Brain microvascular endothelial cell (primary cell): ENCODE results near the gene MYO16.

Experiments
- DNase-seq: peaks from one replicate; pipeline ENCODE4 v3.0.0-alpha.2; 2020
- H3K27ac ChIP-seq: fragments of 250-450 bp; sonication (Bioruptor Pico); 2 replicates; pipeline ENCODE4 v1.5.1; 2020; ENCODE audit warnings: mild to moderate bottlenecking, moderate library complexity
- H3K27me3 ChIP-seq: fragments of 250-450 bp; sonication (Bioruptor Pico); replicated peaks from 2 replicates; pipeline ENCODE4 v1.5.1; 2020; ENCODE audit warnings: mild to moderate bottlenecking
- H3K36me3 ChIP-seq: fragments of 250-450 bp; sonication (Bioruptor Pico); replicated peaks from 2 replicates; pipeline ENCODE4 v1.5.1; 2020; ENCODE audit warnings: mild to moderate bottlenecking
- H3K4me3 ChIP-seq: 2 replicates; pipeline ENCODE4 v1.5.1; 2011; ENCODE audit warnings: low read depth, mild to moderate bottlenecking, control low read depth, low read length, moderate library complexity
- CTCF ChIP-seq: IDR thresholded peaks from 2 replicates; pipeline ENCODE4 v1.5.1; 2011; ENCODE audit warnings: low read depth, mild to moderate bottlenecking, moderate library complexity, low read length, control low read depth, inconsistent platforms; ENCODE audit errors: missing control alignments
- in situ Hi-C: cut with HindIII; loops from 2 replicates; pipeline ENCODE4 v1.10.0; 2017; ENCODE audit warnings: low sequenced_read_pairs, low pct_ligation_motif_present

Gene MYO16

GRCh38 chr13:109255141-109255856 lies 625.9 kb downstream of the MYO16 start:
- no peaks in the 10 kb centered on the region for H3K27me3 ChIP-seq
- in situ Hi-C loops, result no loop called here
- TF ChIP-seq CTCF, result no peak
- no peaks in the 10 kb centered on the region for H3K36me3 ChIP-seq
- no peak overlapping the region for H3K4me3 ChIP-seq
- H3K27ac ChIP-seq, result no peak overlapping the region
- DNase-seq, result no peak

GRCh38 chr13:109256866-109257760 lies 627.7 kb downstream of the MYO16 start:
- no peak overlapping the region for H3K4me3 ChIP-seq
- DNase-seq, result peak; percentile 96
- in situ Hi-C loops, result no loop called here
- TF ChIP-seq CTCF, result no peak
- no peaks in the 10 kb centered on the region for H3K36me3 ChIP-seq
- no peaks in the 10 kb centered on the region for H3K27me3 ChIP-seq
- H3K27ac ChIP-seq, result peak overlapping the region; percentile 90
